Posterior vena cava (tissue), 2 donors: ENCODE measurements around the gene SIAE. TPM values are rescaled to one million over a fixed set of nuclear protein-coding genes. Genes with fewer than 3 reads are reported as not detected.

ENCODE experiments used
- DNase-seq: peaks from one replicate; pipeline ENCODE4 v3.0.0-alpha.2; 2020; ENCODE audit warnings: low spot score
- intact Hi-C, 2 donors: fragments of 100-400 bp; cut with DNase I; formaldehyde crosslinking; loops; one replicate each; pipeline versions ENCODE4 v1.14.1 to v1.14.2; 2022 to 2023
- total RNA-seq, 2 donors: library from RNA; stranded (reverse); fragmentation: NEBNext Ultra II Directional; extraction: Animal tissue kit (Norgen Biotek cat#: 25700); gene quantifications; one replicate each; pipeline ENCODE4 v1.2.1, GENCODE V29; 2021
- donor health status: DM: yes; HTN: yes; CAD: no.
- donor health status: DM: yes; HTN: yes; CAD: no.

Gene SIAE
- total RNA-seq, 2 donors from 2014 or later: 6.4 to 16.8 TPM

DNA sequence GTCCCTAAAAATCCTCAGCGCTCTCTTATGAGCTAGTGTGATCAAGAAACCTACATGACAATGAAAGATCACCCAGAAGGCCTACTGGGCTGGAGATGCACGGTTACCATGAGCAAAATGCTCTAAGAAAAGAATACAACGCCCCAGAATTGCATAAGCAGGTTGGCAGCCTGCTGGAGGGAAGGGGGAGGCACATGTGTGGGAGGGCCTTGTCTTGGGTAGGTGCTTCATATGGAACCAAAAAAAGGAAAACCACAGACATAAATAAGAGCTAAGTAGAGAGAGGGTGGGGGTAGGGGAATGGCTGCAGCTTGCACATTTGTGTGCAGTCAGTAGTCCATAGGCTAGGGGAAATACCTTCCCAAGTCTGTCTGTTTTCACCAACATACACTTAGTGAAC, 2.8 kb downstream of the SIAE start:
- DNase-seq: no peak
- intact Hi-C loops: loop anchor here in 1 of 2 donors (5.0 kb wide), 1 partner anchor 167 kb away; no protein-coding TSS in a partner anchor

GRCh38 chr11:124669193-124669592, 4.3 kb downstream of the SIAE start:
- intact Hi-C loops: loop anchor here (2.0 to 10.0 kb wide), 4 partner anchors 94 to 196 kb away; partner anchors contain the start of genes ESAM (in 2 of the 2) and ROBO3 (in 1 of the 2)
- no peak for DNase-seq

DNA sequence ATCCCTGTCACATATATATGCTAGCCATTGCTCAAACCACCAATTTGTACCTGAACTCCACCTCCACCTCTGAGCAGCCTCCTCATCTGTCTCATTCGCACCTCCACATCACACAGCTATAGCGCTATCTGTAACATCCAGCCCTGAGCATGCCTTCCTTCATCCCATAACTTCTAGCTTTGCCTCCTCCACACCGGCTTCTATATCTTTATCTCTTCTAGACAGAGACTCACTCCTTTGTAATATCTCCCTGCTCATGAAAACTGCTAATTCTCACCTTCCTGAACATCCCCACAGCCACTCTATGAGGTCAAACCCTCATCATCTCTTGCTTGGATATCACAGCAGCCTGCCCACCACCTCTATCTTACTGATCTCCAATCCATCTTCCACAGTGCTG, 5.9 kb downstream of the SIAE start:
- no peak for DNase-seq
- intact Hi-C loops: loop anchor here in 1 of 2 donors (2.0 to 10.0 kb wide), 3 partner anchors 23 to 197 kb away; partner anchors contain the start of genes ESAM and ROBO3

DNA sequence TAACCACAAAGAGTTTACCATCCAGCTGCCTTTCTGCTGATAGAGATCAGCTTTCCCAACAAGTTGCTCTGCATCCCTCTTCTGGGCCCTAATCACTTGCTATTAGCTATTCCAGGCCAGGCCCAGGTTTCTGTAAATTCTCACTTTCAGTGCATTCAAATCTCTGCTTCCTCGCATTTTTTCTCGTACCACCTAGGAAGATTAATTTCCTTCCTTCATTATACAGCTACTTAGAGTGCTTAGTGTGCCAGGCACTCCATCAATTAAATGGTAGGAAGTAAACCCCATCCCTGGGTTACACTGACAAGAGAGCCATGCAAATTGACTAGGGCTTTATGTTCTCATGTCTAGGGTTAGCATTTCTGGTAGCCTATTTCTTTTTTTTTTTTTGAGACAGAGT, 9.7 kb downstream of the SIAE start:
- intact Hi-C loops: loop anchor here in 1 of 2 donors (10.0 kb wide), 2 partner anchors 101 to 201 kb away; partner anchors contain the start of genes ESAM and ROBO3
- no peak for DNase-seq

DNA sequence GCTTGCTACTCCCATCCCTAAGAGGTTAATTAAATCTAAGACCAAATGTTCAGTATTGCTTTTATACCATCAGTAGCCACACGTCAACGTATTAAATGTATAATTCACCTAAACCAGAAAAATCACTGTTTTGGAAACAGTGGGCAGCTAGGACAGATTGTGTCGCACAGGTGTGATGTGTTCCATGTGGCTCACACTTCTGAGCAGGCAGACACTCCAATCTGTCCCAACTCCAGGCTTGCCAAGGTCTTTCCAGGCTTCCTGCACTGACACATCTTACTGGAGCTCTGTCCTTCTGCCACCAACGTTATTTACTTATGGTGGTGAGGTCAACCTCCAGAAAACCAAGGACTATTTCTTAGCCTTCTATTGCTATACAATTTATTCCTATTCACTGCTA, 11.4 kb downstream of the SIAE start:
- no peak for DNase-seq
- intact Hi-C loops: loop anchor here in 1 of 2 donors (10.0 kb wide), 2 partner anchors 103 to 203 kb away; partner anchors contain the start of genes ESAM and ROBO3

- no peak for DNase-seq
- intact Hi-C loops: loop anchor here in 1 of 2 donors (10.0 kb wide), 2 partner anchors 103 to 203 kb away; partner anchors contain the start of genes ESAM and ROBO3
These were observed 12.0 kb downstream of the SIAE start for GRCh38 chr11:124661553-124661952.

- no peak for DNase-seq
- intact Hi-C loops: no loop called here
These were observed 14.6 kb downstream of the SIAE start for GRCh38 chr11:124658986-124659385.

- no peak for DNase-seq
- intact Hi-C loops: no loop called here
These were observed 15.0 kb downstream of the SIAE start for GRCh38 chr11:124658501-124658900.

GRCh38 chr11:124657904-124658303, 15.6 kb downstream of the SIAE start:
- intact Hi-C loops: no loop called here
- no peak for DNase-seq

DNA sequence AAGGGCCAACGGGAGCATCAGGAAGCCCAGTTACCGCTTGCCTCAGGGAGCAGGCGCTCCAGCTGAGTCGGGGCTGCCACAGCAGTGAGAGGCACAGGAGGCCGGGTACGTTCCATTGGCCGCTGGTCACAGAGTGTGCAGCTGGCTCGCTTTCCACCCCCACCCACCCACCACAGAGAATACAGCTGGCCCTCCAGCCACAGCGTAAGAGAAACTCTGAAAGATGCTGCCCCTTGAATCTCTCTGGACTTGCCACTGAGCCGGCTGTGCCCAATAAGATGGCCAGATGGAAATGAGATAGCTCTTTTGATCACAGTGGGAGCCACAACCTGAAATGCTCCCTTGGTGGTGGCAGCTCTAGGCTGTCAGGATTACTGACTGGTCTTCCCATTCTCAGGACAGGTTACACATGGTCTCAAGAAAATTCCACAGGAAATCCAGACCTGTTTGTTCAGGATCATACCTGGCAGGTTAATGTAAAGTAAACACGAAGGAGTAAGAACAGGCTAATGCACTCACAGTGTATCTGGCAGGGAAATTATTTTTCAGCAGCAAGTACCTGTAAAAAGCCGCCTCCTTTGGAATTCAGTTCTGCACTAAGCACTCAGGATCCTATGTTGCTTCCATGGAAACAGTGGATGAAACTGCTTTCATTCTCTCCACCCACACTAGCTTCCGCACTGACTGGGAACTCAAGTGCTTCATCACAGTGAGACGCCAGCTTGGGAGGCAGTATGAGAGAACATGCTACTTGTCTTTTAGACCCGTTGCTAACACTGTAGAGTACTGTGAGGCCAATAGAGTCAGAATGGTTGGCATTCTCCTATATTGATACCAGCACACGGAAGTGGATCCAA, 16.5 kb downstream of the SIAE start:
- DNase-seq: no peak
- intact Hi-C loops: no loop called here

- intact Hi-C loops: loop anchor here in 1 of 2 donors (2.0 kb wide), 1 partner anchor 188 kb away; no protein-coding TSS in a partner anchor
- no peak for DNase-seq
These were observed 24.9 kb downstream of the SIAE start for GRCh38 chr11:124648610-124649009.

DNA sequence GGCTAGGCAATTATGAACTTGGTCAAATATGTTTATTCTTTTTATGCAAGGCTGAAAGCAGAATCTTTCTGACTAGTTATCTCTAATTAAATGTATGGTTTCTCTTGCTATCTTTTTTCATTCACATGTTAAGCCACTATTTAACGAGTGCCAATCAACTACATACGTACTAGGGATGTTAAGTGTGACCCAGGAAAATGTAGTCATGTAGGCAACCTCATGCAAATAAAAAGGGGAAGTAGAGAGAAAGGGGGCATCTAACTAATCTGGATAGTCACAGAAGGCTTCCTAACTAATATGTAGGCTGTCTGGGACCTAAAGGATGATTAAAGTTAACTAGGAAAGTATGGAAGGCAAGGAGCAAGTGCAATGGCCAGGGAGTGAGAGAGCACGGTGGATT, 27.4 kb downstream of the SIAE start:
- intact Hi-C loops: no loop called here
- no peak for DNase-seq

DNA sequence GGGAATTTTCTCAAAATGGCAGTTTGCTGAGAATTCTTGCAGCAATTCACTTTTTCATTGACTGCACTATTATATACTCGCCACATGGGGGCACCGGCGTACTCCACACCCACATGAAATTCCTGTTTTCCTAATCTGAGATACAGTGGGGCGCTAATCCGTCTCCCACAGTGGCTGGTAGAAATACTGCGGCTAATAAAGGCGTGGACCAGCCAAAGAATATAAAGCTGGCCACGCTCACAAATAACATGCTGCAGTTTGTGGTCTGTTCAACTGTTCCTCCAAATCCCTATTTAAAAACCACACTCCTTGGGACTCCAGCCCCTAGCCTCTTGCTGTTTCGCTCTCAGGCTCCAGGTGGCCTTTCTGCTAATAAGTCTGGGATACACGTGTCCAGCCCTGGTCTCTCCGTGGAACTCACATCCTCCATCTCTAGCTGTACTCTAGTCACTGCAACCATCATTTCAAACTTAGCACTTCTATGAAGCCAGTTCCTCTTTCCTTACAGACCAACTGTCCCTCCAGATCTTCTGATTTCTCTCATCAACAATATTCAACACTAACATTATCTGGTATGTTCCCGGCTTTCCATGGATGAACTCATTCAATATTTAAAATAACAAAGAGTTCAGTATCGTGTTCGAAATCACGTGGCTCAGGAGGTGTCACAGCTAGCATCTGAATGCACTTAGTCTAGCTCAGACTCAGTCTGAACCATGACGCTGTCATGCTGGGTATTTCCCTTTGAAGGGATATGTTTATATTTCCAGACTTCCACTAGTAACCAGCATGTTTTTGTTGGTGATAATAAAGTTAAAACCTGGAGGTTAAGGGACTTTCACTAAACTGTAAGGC, 28.9 kb downstream of the SIAE start:
- DNase-seq: peak; percentile 83
- intact Hi-C loops: loop anchor here in 1 of 2 donors (2.0 kb wide), 2 partner anchors 22 to 194 kb away; no protein-coding TSS in a partner anchor

- DNase-seq: no peak
- intact Hi-C loops: loop anchor here in 1 of 2 donors (2.0 kb wide), 2 partner anchors 23 to 195 kb away; no protein-coding TSS in a partner anchor
These were observed 29.7 kb downstream of the SIAE start for GRCh38 chr11:124643605-124644425.

GRCh38 chr11:124643042-124643604, 30.4 kb downstream of the SIAE start:
- intact Hi-C loops: no loop called here
- DNase-seq: no peak

- DNase-seq: no peak
These were observed 30.9 kb downstream of the SIAE start for GRCh38 chr11:124642628-124643027.

GRCh38 chr11:124640666-124641065, 32.9 kb downstream of the SIAE start:
- intact Hi-C loops: no loop called here

More at GRCh38 chr11:124642628-124643027, 30.9 kb downstream of the SIAE start:
- intact Hi-C loops: no loop called here

GRCh38 chr11:124639186-124639585, 34.4 kb downstream of the SIAE start:
- no peak for DNase-seq
- intact Hi-C loops: no loop called here

More at GRCh38 chr11:124640666-124641065, 32.9 kb downstream of the SIAE start:
- no peak for DNase-seq
